ENCODE results near the gene RHOH. TPM values are rescaled to one million over a fixed set of nuclear protein-coding genes. Genes with fewer than 3 reads are reported as not detected.
A peak's percentile ranks its signal among the peaks of the same experiment; 100 is the strongest.

RHOH gene
- total RNA-seq, 2 experiments from 2014 or later = 134 to 137 TPM

DNA sequence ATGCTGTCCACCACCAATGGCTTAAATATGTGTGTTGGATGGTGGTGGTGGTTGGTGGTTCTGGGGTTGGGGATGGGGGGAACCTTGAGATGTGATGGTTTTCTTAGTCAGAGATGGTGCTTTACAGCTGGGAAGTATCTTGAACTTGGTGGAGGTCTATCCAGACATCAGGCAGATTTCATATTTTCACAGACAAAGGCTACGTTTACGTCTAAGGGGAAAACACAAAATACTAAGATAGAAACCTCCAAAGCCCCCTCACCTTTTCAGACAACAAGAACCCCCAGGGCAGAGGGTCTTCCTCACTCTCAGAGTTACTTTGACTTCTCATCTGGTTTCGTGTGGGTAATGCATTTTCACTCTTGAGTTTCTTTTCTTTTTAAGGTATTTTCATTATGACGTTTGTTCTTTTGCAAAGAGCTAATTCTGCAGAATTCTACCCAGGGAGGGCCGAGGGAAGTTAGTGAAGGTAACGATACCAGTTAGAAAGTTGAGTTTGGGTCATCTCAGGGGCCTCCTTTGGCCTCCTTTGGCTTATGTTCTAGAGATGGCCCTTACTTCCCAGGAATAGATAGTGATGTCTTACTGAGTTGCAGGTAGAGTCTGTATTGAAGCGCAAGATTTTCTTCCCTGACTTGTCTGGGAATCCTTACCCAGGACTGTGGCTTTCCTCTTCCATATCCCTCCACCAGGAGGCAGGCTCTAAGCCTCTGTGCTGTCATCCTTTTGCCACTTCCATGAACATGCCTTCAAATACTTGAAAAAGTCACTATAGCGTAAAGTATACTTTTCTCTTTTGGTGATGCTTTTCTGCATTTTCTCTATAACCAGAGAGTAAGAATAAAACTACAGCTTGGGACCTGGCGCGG is 31.9 kb downstream of the RHOH start:
- Mint-ChIP-seq H3K27ac (peak overlapping the region; percentile 86), H3K4me1 (peaks cover 91% of the 10 kb centered on the region), H3K4me3 (peak overlapping the region; percentile 59), H3K9me3 (peaks cover 11% of the 10 kb centered on the region), H3K27me3 (no peaks in the 10 kb centered on the region), H3K36me3 (ENCODE audit: low read depth) (peaks cover 80% of the 10 kb centered on the region)
- no peak for DNase-seq
- ChIA-PET CTCF (interaction anchor here (0.7 to 3.0 kb wide), 8 partner anchors 9 to 638 kb away, joined by 3 to 21 read pairs (median 4); no protein-coding TSS in a partner anchor), POLR2A (interaction anchor here (0.6 to 1.0 kb wide), 4 partner anchors 26 to 107 kb away, joined by 3 to 4 read pairs (median 4); no protein-coding TSS in a partner anchor)

DNA sequence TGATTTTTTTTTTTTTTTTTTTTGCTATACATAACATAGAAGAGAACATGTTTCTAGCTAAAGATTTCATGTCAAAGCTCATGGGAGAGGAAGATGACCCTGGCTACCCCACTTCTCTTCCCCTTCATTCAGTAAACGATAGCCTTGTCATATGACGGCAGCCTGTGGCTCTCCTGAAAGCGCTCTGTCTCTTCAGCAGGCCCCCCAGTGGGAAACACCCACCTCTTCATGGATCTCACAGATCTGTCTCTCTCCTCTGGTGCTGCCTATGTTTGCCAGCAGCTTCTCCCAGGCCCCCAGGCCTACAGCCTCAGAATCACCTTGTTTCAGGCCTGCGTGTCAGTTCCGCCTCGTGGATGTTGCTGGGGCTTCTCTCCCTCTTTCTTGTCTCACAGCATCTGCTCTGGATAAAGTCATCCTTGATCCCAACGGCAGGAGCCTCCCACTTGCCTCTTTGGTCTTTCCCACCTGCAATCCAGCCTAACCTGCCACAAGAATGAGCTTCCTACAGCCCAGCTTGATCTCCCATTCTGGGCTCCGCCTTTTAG is 34.6 kb downstream of the RHOH start:
- Mint-ChIP-seq H3K27me3 (no peaks in the 10 kb centered on the region), H3K27ac (peak overlapping the region; percentile 87), H3K4me3 (peak overlapping the region; percentile 59), H3K9me3 (peaks cover 6% of the 10 kb centered on the region), H3K4me1 (peaks cover 87% of the 10 kb centered on the region), H3K36me3 (ENCODE audit: low read depth) (peaks cover 76% of the 10 kb centered on the region)
- ChIA-PET POLR2A (interaction anchor here (0.7 kb wide), 1 partner anchor 37 kb away, joined by 3 read pairs; no protein-coding TSS in a partner anchor), CTCF (interaction anchor here (0.6 to 3.4 kb wide), 17 partner anchors 9 to 314 kb away, joined by 3 to 21 read pairs (median 4); partner anchors contain the start of gene N4BP2)
- no peak for DNase-seq

DNA sequence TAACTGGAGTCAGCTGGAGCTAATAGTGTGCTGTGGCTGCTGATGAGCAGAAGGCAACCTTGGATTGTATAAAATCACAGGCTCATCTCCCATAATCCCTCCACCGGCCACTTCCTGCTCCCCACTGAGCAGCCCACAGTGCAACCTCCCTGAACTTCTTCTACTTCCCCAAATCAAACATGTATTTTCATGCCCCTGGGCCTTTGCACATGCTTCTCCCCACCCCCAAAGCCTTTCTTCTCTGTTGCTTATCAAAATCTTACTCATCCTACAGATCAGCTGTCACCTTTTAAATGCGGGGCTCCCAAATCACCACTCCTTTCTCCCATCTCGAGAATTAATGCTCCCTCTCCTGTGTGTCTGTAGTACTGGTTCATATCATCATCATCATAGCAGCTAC is 35.8 kb downstream of the RHOH start:
- Mint-ChIP-seq H3K27ac (peak overlapping the region; percentile 39), H3K4me1 (peaks cover 88% of the 10 kb centered on the region), H3K9me3 (peaks cover 4% of the 10 kb centered on the region), H3K36me3 (ENCODE audit: low read depth) (peaks cover 77% of the 10 kb centered on the region), H3K4me3 (no peak overlapping the region), H3K27me3 (no peaks in the 10 kb centered on the region)
- no peak for DNase-seq
- POLR2A ChIA-PET = no interaction called here
- CTCF ChIA-PET = interaction anchor here (1.2 to 3.4 kb wide), 4 partner anchors 19 to 176 kb away, joined by 3 to 16 read pairs (median 6); partner anchors contain the start of gene N4BP2

DNA sequence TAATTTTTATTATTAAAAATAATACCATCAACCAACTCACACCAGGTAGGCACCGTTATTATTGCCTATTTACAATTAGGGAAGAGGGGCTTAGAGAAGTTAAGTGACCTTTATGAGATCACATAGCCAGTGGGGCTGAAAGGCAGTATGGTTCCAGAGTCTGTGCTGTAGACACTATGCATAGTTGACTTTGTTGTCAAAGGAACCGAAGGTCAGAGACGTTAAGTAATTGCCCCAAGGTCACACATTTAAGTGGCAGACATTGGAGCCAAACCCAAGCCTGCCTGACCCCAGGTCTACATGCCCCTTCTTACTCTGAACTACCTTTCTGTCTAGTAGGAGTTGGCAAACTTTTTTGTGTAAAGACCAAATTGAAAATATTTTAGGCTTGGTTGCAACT is 36.4 kb downstream of the RHOH start:
- Mint-ChIP-seq H3K27me3 (no peaks in the 10 kb centered on the region), H3K27ac (no peak overlapping the region), H3K36me3 (ENCODE audit: low read depth) (peaks cover 79% of the 10 kb centered on the region), H3K4me3 (no peak overlapping the region), H3K4me1 (peaks cover 90% of the 10 kb centered on the region), H3K9me3 (peaks cover 4% of the 10 kb centered on the region)
- DNase-seq = no peak
- CTCF ChIA-PET = interaction anchor here (0.6 to 1.6 kb wide), 3 partner anchors 19 to 687 kb away, joined by 3 to 5 read pairs (median 3); no protein-coding TSS in a partner anchor
- POLR2A ChIA-PET = no interaction called here

DNA sequence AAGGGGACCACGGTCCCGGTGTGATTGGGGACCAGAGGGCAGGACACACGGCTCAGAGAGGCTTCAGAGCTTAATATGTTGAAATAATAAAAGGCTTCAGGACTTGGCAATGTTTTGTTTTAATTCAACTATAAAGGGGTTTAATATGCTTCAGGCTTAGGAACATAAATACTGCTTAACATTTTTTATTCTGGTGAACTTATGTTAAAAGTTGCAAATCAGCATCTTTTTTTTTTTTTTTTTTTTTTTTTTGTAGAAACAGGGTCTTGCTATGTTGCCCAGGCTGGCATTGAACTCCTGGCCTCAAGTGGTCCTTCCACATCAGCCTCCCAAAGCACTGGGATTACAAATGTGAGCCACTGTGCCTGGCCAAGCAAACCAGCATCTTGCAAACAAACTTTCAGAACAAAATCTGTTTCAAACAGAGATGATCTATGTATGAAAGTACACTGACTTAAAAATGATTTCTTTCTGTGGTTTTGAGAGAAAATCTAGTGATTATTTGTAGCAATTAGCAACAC is 37.7 kb downstream of the RHOH start:
- H3K36me3 Mint-ChIP-seq (ENCODE audit: low read depth) = peaks cover 78% of the 10 kb centered on the region
- no peak overlapping the region for H3K4me3 Mint-ChIP-seq
- H3K27ac Mint-ChIP-seq = peak overlapping the region; percentile 71

DNA sequence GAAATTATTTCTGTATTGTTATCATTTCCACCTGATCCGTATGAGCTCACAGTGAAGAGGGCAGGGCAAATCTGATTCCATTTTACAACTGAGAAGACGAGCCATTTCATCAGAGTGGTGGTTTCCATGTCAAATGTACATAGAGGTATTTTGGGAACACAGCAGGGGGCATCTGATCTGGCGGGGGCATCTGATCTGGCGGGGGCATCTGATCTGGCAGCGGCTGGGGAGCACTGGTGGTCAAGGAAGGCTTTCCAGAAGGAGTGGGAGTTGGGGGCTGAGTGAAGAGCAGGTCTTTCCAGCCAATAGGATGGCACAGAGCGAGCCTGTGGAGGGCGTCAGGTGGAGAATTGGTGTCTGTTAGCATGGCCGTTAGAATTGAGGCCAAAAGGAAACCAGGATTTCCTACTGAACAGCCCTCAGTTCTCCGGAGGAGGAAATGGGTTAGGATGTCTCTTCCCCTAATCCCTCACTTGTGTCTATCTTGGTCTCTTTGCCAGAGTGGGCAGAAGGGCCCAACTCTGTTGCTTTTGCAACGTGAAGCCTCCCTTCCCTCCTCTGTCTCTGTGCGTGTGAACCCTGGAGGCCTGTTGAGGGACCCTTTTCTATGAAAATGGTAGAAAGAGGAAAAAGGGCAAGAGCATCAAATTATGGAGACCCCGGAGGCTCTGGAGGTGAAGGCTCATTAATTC is 41.3 kb downstream of the RHOH start:
- H3K27me3 Mint-ChIP-seq = no peaks in the 10 kb centered on the region
- peaks cover 89% of the 10 kb centered on the region for H3K4me1 Mint-ChIP-seq
- DNase-seq = no peak
- peak overlapping the region; percentile 81 for H3K27ac Mint-ChIP-seq
- POLR2A ChIA-PET = interaction anchor here (0.6 to 1.1 kb wide), 2 partner anchors 41 to 89 kb away, joined by 3 to 6 read pairs; no protein-coding TSS in a partner anchor
- peak overlapping the region; percentile 58 for H3K4me3 Mint-ChIP-seq
- peaks cover 83% of the 10 kb centered on the region for H3K36me3 Mint-ChIP-seq (ENCODE audit: low read depth)
- no peaks in the 10 kb centered on the region for H3K9me3 Mint-ChIP-seq
- CTCF ChIA-PET = interaction anchor here (0.8 to 4.2 kb wide), 8 partner anchors 8 to 260 kb away, joined by 3 to 21 read pairs (median 4); partner anchors contain the start of gene PDS5A

More for the DNA sequence above, 37.7 kb downstream of the RHOH start:
- POLR2A ChIA-PET = no interaction called here
- no peak for DNase-seq
- CTCF ChIA-PET = interaction anchor here (0.6 to 1.4 kb wide), 2 partner anchors 23 to 91 kb away, joined by 3 read pairs; no protein-coding TSS in a partner anchor
- Mint-ChIP-seq H3K4me1 (peaks cover 90% of the 10 kb centered on the region), H3K27me3 (no peaks in the 10 kb centered on the region), H3K9me3 (peaks cover 4% of the 10 kb centered on the region)

DNA sequence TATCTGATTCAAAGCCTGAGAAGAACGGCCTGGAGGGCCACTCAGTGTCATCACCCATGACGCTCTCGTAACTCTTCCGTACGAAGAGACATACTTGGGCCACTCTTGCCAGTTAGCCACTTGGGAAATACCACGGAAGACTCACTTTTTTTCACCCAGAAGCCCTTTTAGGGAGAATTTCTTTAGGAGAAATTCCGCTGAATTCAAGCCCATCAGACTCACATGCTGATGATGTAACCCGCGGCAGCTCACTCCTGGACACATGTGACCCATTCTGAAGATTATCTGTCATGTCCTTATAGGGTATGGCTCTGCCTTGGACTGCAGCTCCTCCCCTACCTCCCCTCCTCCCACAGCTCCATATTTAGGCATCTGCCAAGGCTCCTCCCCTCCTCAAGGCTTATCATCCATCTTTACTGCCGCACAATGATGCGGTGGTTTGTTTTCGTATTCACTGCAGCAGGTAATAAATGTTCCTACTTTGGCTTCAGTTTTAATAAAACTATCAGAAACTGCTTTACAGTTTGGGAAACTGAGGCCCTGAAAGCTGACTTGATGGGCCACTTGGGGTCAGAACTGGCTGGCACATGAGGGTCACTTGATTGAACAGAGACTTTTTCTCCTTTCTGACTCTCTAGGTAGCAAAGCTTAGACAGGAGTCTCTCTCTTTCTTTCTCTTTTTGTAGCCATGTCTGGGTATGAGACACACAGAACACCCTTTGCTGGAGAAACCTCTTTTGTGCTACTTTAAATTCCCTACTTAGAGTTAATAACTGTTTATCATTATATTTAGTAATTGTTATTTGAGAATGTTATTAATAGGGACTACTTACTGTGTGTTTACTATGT is 42.1 kb downstream of the RHOH start:
- CTCF ChIA-PET = interaction anchor here (0.8 to 4.2 kb wide), 8 partner anchors 8 to 78 kb away, joined by 3 to 21 read pairs (median 4); no protein-coding TSS in a partner anchor
- Mint-ChIP-seq H3K27me3 (no peaks in the 10 kb centered on the region), H3K4me1 (peaks cover 91% of the 10 kb centered on the region)

DNA sequence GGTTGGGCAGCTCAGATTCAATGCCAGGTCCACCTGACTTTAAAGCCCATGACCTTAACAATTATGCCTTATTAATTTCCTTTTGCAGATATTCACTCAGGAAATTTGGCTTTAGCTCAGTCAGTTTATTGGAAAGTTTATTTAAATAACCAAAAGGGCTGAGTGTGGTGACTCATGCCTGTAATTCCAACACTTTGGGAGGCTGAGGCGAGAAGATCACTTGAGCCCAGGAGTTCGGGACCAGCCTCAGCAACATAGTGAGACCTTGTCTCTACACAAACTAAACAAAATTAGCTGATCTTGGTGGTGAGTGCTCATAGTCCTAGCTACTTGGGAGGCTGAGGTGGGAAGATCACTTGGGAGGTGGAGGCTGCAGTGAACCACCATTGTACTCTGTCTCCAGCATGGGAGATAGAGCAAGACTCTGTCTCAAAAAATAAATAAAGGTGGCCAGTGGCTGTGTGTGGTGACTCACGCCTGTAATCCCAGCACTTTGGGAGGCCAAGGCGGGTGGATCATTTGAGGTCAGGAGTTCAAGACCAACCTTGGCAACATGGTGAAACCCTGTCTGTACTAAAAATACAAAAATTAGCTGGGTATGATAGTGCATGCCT is 43.3 kb downstream of the RHOH start:
- Mint-ChIP-seq H3K27me3 (no peaks in the 10 kb centered on the region), H3K36me3 (ENCODE audit: low read depth) (peaks cover 84% of the 10 kb centered on the region), H3K9me3 (no peaks in the 10 kb centered on the region), H3K4me3 (peak overlapping the region; percentile 58), H3K4me1 (peaks cover 89% of the 10 kb centered on the region), H3K27ac (peak overlapping the region; percentile 81)
- no peak for DNase-seq
- CTCF ChIA-PET = interaction anchor here (0.6 to 4.2 kb wide), 6 partner anchors 10 to 76 kb away, joined by 3 to 21 read pairs (median 4); no protein-coding TSS in a partner anchor
- POLR2A ChIA-PET = no interaction called here

More for the DNA sequence above, 42.1 kb downstream of the RHOH start:
- Mint-ChIP-seq H3K9me3 (no peaks in the 10 kb centered on the region), H3K27ac (peak overlapping the region; percentile 81), H3K36me3 (ENCODE audit: low read depth) (peaks cover 87% of the 10 kb centered on the region), H3K4me3 (peak overlapping the region; percentile 58)
- DNase-seq = peak; percentile 83
- POLR2A ChIA-PET = interaction anchor here (0.7 kb wide), 1 partner anchor 180 kb away, joined by 3 read pairs; no protein-coding TSS in a partner anchor

DNA sequence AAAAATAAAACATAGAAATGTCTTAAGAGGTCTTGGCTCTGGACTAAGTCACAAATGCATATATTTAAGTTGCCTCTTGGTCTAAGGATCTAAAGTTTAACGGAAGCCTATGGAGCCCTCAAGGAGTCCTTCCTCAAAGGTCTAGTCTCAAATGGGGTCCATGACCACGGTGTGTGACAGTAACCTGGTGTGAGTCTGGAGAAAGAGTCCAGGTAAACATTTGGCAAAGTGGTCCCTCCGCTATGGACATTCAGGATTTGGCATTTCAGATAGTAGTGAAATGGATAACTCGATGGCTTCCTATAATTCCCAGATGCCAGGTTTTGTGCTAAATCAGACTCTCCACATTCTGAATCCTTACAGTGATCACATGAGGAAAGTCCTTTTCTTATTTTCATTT is 44.2 kb downstream of the RHOH start:
- H3K4me1 Mint-ChIP-seq = peaks cover 93% of the 10 kb centered on the region
- peak overlapping the region; percentile 84 for H3K27ac Mint-ChIP-seq
- ChIA-PET CTCF (interaction anchor here (2.1 to 4.2 kb wide), 2 partner anchors 11 to 66 kb away, joined by 5 to 21 read pairs; no protein-coding TSS in a partner anchor), POLR2A (no interaction called here)
- H3K9me3 Mint-ChIP-seq = no peaks in the 10 kb centered on the region
- H3K36me3 Mint-ChIP-seq (ENCODE audit: low read depth) = peaks cover 88% of the 10 kb centered on the region
- DNase-seq = no peak
- no peaks in the 10 kb centered on the region for H3K27me3 Mint-ChIP-seq
- peak overlapping the region; percentile 19 for H3K4me3 Mint-ChIP-seq

DNA sequence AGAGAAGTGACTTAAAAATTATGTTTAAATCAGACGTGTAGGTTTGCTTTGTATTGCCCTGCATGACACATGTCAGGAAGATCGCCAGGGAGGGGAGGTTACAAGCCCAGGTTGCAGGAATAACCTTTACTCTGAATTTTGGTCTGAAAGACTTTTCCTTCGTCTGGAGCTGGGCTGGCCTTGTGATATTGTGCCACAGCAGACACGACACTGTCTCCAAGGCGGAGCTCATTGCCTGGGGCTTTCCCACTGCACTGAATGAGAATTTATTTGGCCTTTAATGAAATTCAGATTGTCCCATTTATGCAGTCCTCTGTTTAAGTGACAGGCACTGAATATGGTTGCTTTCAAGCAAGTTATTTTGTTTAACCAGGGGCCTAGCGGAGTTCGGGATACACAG is 45.1 kb downstream of the RHOH start:
- peaks cover 93% of the 10 kb centered on the region for H3K4me1 Mint-ChIP-seq
- peak overlapping the region; percentile 84 for H3K27ac Mint-ChIP-seq
- ChIA-PET POLR2A (interaction anchor here (0.7 kb wide), 1 partner anchor 15 kb away, joined by 6 read pairs; no protein-coding TSS in a partner anchor), CTCF (interaction anchor here (0.5 to 4.2 kb wide), 2 partner anchors 11 to 890 kb away, joined by 3 to 21 read pairs; no protein-coding TSS in a partner anchor)
- no peak for DNase-seq
- no peaks in the 10 kb centered on the region for H3K27me3 Mint-ChIP-seq
- H3K36me3 Mint-ChIP-seq (ENCODE audit: low read depth) = peaks cover 88% of the 10 kb centered on the region
- H3K9me3 Mint-ChIP-seq = no peaks in the 10 kb centered on the region
- peak overlapping the region; percentile 21 for H3K4me3 Mint-ChIP-seq

DNA sequence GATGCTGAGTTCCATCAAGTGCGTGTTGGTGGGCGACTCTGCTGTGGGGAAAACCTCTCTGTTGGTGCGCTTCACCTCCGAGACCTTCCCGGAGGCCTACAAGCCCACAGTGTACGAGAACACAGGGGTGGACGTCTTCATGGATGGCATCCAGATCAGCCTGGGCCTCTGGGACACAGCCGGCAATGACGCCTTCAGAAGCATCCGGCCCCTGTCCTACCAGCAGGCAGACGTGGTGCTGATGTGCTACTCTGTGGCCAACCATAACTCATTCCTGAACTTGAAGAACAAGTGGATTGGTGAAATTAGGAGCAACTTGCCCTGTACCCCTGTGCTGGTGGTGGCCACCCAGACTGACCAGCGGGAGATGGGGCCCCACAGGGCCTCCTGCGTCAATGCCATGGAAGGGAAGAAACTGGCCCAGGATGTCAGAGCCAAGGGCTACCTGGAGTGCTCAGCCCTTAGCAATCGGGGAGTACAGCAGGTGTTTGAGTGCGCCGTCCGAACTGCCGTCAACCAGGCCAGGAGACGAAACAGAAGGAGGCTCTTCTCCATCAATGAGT is 46.6 kb downstream of the RHOH start:
- Mint-ChIP-seq H3K4me1 (peaks cover 88% of the 10 kb centered on the region), H3K27ac (peak overlapping the region; percentile 39), H3K4me3 (peak overlapping the region; percentile 21), H3K9me3 (no peaks in the 10 kb centered on the region), H3K36me3 (ENCODE audit: low read depth) (peaks cover 82% of the 10 kb centered on the region), H3K27me3 (no peaks in the 10 kb centered on the region)
- ChIA-PET POLR2A (no interaction called here), CTCF (no interaction called here)
- DNase-seq = no peak
